Suprapubic skin (tissue), 4 donors: ENCODE measurements around the gene C10orf105. TPM values are rescaled to one million over a fixed set of nuclear protein-coding genes. Genes with fewer than 3 reads are reported as not detected.

Experiments
- DNase-seq, 2 donors: peaks; one replicate each; pipeline ENCODE4 v3.0.0-alpha.2; 2019; ENCODE audit warnings: low spot score in 2 of 2
- H3K27ac ChIP-seq: fragments of 200-600 bp; sonication (generic); one replicate; pipeline ENCODE4 v1.5.1; 2019
- H3K27me3 ChIP-seq: fragments of 200-600 bp; sonication (generic); one replicate; pipeline ENCODE4 v1.5.1; 2019
- H3K36me3 ChIP-seq: fragments of 200-600 bp; sonication (generic); one replicate; pipeline ENCODE4 v1.5.1; 2019
- H3K4me1 ChIP-seq: fragments of 200-600 bp; sonication (generic); one replicate; pipeline ENCODE4 v1.5.1; 2019
- H3K4me3 ChIP-seq: fragments of 200-600 bp; sonication (generic); one replicate; pipeline ENCODE4 v1.5.1; 2019; ENCODE audit warnings: mild to moderate bottlenecking
- H3K9me3 ChIP-seq: fragments of 200-600 bp; sonication (generic); one replicate; pipeline ENCODE4 v1.5.1; 2019
- EP300 ChIP-seq: sonication (generic); formaldehyde crosslinking; IDR thresholded peaks from one replicate; pipeline ENCODE4 v1.6.1; 2017; ENCODE audit warnings: antibody characterized with exemption
- POLR2A ChIP-seq, 2 donors: fragments of 450-650 bp; IDR thresholded peaks; one replicate each; pipeline ENCODE4 v1.6.1; 2017; ENCODE audit warnings: antibody characterized with exemption in 2 of 2, mild to moderate bottlenecking in 2 of 2, moderate library complexity in 2 of 2
- POLR2AphosphoS5 ChIP-seq, 3 donors: sonication (generic); formaldehyde crosslinking; IDR thresholded peaks; one replicate each; pipeline ENCODE4 v1.6.1; 2017; ENCODE audit warnings: antibody characterized with exemption in 3 of 3
- WGBS: methylation state at CpG from one replicate; pipeline ENCODE4 v1.1.5; 2018; 5-methylcytosine and 5-hydroxymethylcytosine counted together
- total RNA-seq, 4 donors: library from RNA; depleted of rRNA; stranded (reverse); fragments of >200 nt; gene quantifications; one replicate each; pipeline ENCODE4 v1.1.0, GENCODE V29; 2016
- TF ChIP-seq, protein P1 (sequence below), 2 donors: fragments of 200-600 bp in 1 of 2; fragments of 450-650 bp in 1 of 2; sonication (generic) in 1 of 2; IDR thresholded peaks; one replicate each; pipeline ENCODE4 v1.5.1; 2016 to 2019; ENCODE audit warnings: antibody characterized with exemption in 2 of 2, mild to moderate bottlenecking in 1 of 2, moderate library complexity in 1 of 2

Gene C10orf105
- total RNA-seq, 4 donors from 2014 or later: 0.17 to 0.48 TPM; not detected in 2

GRCh38 chr10:71684356-71685173 is 35.0 kb downstream of the C10orf105 start:
- H3K4me1 ChIP-seq: peaks cover 4% of the 10 kb centered on the region
- TF ChIP-seq, protein P1, sequence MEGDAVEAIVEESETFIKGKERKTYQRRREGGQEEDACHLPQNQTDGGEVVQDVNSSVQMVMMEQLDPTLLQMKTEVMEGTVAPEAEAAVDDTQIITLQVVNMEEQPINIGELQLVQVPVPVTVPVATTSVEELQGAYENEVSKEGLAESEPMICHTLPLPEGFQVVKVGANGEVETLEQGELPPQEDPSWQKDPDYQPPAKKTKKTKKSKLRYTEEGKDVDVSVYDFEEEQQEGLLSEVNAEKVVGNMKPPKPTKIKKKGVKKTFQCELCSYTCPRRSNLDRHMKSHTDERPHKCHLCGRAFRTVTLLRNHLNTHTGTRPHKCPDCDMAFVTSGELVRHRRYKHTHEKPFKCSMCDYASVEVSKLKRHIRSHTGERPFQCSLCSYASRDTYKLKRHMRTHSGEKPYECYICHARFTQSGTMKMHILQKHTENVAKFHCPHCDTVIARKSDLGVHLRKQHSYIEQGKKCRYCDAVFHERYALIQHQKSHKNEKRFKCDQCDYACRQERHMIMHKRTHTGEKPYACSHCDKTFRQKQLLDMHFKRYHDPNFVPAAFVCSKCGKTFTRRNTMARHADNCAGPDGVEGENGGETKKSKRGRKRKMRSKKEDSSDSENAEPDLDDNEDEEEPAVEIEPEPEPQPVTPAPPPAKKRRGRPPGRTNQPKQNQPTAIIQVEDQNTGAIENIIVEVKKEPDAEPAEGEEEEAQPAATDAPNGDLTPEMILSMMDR (IDR thresholded peaks at IDR 0.05): no peak
- TF ChIP-seq POLR2AphosphoS5 (IDR thresholded peaks at IDR 0.05) (no peak), POLR2A (IDR thresholded peaks at IDR 0.05) (no peak), EP300 (no peak)
- no peaks in the 10 kb centered on the region for H3K36me3 ChIP-seq
- WGBS: 58% methylated on average over 7 of the region's 7 CpGs
- no peak overlapping the region for H3K27ac ChIP-seq
- no peak overlapping the region for H3K4me3 ChIP-seq
- H3K9me3 ChIP-seq: no peaks in the 10 kb centered on the region
- DNase-seq: no peak
- H3K27me3 ChIP-seq: no peaks in the 10 kb centered on the region

DNA sequence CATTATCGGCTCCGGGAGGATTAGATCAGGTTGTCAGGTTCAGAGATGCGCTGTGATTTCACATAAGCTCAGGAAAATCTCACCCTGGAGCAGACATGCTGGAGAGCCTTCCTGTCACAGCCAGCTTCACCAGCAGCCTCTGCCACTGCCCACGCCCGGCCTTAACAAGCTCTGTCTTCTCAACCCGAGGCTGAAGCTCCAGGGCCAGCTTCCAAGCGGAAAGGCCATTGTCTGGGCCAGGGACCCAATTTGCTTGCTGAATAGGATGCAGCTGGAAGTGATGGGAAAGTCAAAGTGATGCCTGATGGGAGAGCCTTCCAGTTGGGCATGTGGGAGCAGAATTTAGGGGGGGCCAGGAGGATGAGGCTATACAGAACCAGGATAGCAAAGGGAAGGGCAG is 36.3 kb downstream of the C10orf105 start:
- TF ChIP-seq EP300 (no peak), POLR2A (IDR thresholded peaks at IDR 0.05) (no peak), POLR2AphosphoS5 (IDR thresholded peaks at IDR 0.05) (no peak)
- TF ChIP-seq, protein P1 (IDR thresholded peaks at IDR 0.05): no peak
- 79% methylated on average over 6 of the region's 7 CpGs for WGBS

DNA sequence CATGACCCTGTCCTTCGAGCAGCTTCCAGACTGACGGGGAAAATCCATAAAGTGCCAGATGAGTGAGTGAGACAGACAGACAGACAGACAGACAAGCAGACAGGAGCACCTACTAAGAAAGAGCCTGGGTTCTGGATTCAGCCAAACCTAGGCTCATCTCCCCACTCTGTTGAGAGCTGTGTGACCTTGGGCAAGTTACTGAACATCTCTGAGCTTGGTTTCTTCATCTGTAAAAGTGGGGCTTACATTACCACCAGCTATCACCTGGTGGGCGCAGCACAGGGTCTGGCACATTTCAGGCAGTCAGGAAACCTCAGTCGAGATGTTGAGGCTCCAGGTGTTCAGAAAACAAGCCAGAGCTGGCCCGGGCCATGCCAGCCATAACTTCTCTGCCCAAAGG is 37.6 kb downstream of the C10orf105 start:
- no peak overlapping the region for H3K27ac ChIP-seq
- H3K4me1 ChIP-seq: peaks cover 4% of the 10 kb centered on the region
- no peak overlapping the region for H3K4me3 ChIP-seq
- 90% methylated on average over 3 of the region's 5 CpGs for WGBS
- TF ChIP-seq POLR2A (IDR thresholded peaks at IDR 0.05) (no peak), POLR2AphosphoS5 (IDR thresholded peaks at IDR 0.05) (no peak), EP300 (no peak)
- TF ChIP-seq, protein P1 (IDR thresholded peaks at IDR 0.05): no peak
- H3K36me3 ChIP-seq: no peaks in the 10 kb centered on the region
- no peak for DNase-seq
- H3K9me3 ChIP-seq: no peaks in the 10 kb centered on the region
- H3K27me3 ChIP-seq: no peaks in the 10 kb centered on the region

More for the DNA sequence above, 36.3 kb downstream of the C10orf105 start:
- H3K27ac ChIP-seq: no peak overlapping the region
- no peaks in the 10 kb centered on the region for H3K36me3 ChIP-seq
- no peak for DNase-seq
- H3K4me3 ChIP-seq: no peak overlapping the region
- H3K4me1 ChIP-seq: peaks cover 4% of the 10 kb centered on the region
- H3K9me3 ChIP-seq: no peaks in the 10 kb centered on the region
- no peaks in the 10 kb centered on the region for H3K27me3 ChIP-seq

DNA sequence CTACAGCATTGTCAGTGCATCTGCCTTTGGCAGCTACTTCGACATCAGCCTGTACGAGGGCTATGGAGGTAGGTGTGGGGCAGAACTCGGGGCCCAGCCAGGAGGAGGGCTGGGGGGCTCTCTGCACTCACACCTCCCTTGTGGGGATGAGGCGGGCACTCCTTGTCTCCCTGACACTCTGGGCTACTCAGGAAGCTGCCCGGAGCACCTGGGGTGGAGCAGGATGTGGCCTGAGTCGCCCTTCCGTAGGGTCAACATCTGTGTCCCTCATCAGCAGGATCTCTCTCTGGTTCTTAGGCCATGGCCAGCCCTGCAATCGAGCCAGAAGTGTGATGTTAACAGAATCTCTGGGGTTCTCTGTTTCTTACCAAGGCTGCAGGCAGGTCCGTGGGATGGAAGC is 40.2 kb downstream of the C10orf105 start:
- H3K9me3 ChIP-seq: no peaks in the 10 kb centered on the region
- no peaks in the 10 kb centered on the region for H3K27me3 ChIP-seq
- H3K4me3 ChIP-seq: no peak overlapping the region
- TF ChIP-seq, protein P1 (IDR thresholded peaks at IDR 0.05): no peak
- no peak for TF ChIP-seq EP300
- TF ChIP-seq POLR2A (IDR thresholded peaks at IDR 0.05): no peak
- TF ChIP-seq POLR2AphosphoS5 (IDR thresholded peaks at IDR 0.05): no peak
- H3K4me1 ChIP-seq: peaks cover 4% of the 10 kb centered on the region
- no peaks in the 10 kb centered on the region for H3K36me3 ChIP-seq
- 87% methylated on average over 5 of the region's 9 CpGs for WGBS
- no peak for DNase-seq
- no peak overlapping the region for H3K27ac ChIP-seq

- no peak for TF ChIP-seq POLR2A (IDR thresholded peaks at IDR 0.05)
- TF ChIP-seq POLR2AphosphoS5 (IDR thresholded peaks at IDR 0.05): no peak
- TF ChIP-seq EP300: no peak
- TF ChIP-seq, protein P1 (IDR thresholded peaks at IDR 0.05): no peak
- H3K27me3 ChIP-seq: no peaks in the 10 kb centered on the region
- H3K27ac ChIP-seq: no peak overlapping the region
- peaks cover 4% of the 10 kb centered on the region for H3K4me1 ChIP-seq
- 90% methylated on average over 9 of the region's 10 CpGs for WGBS
- H3K4me3 ChIP-seq: no peak overlapping the region
- H3K36me3 ChIP-seq: no peaks in the 10 kb centered on the region
- no peaks in the 10 kb centered on the region for H3K9me3 ChIP-seq
- DNase-seq: no peak
These were observed 41.3 kb downstream of the C10orf105 start for GRCh38 chr10:71678057-71678805.
